ENCODE data around the gene GRIPAP1. TPM values are rescaled to one million over a fixed set of nuclear protein-coding genes. Genes with fewer than 3 reads are reported as not detected.

Gene GRIPAP1
- polyA plus RNA-seq, 3 donors, result 3.8 to 103 (median 10.7) TPM

GRCh38 chrX:48923771-48924170, 78.3 kb downstream of the GRIPAP1 start:
- Mint-ChIP-seq H3K9me3 (peaks cover 0 to 2% (median 0%) of the 10 kb centered on the region in 7 donors), H3K27ac (no peak overlapping the region), H3K27me3 (ENCODE audit: low read depth in 3 of 3) (peaks cover 0 to 6% (median 0%) of the 10 kb centered on the region in 3 donors), H3K4me1 (peaks cover 16% of the 10 kb centered on the region), H3K36me3 (peaks cover 42 to 59% of the 10 kb centered on the region in 2 donors), H3K4me3 (no peak overlapping the region)
- H3K27ac ChIP-seq (ENCODE audit: low read depth in 1 of 2, low read length in 2 of 2), result no peak overlapping the region
- peaks cover 9 to 10% of the 10 kb centered on the region in 2 donors for H3K4me1 ChIP-seq (ENCODE audit: control insufficient read depth in 1 of 2, insufficient read depth in 2 of 2, low read length in 2 of 2)
- DNase-seq, result no peak
- H3K4me3 ChIP-seq (replicated peaks in 1 of 3; ENCODE audit: low read depth in 2 of 3, low read length in 3 of 3), result no peak overlapping the region
- H3K27me3 ChIP-seq (ENCODE audit: control insufficient read depth in 2 of 2, insufficient read depth in 2 of 2, low read length in 2 of 2), result no peaks in the 10 kb centered on the region
- no peak overlapping the region for H3K9ac ChIP-seq (ENCODE audit: insufficient read depth, low read length, poor library complexity, severe bottlenecking)
- H3K79me2 ChIP-seq (ENCODE audit: insufficient read depth, low read length), result no peaks in the 10 kb centered on the region
- no peak overlapping the region for H2AFZ ChIP-seq (ENCODE audit: insufficient read depth, low read depth, low read length, poor library complexity, severe bottlenecking)
- no peak overlapping the region for H3K4me2 ChIP-seq (replicated peaks; ENCODE audit: extremely low read depth, low read length, poor library complexity, severe bottlenecking)
- intact Hi-C loops (cut with micrococcal nuclease), result no loop called here
- TF ChIP-seq CTCF (IDR thresholded peaks at IDR 0.05), result no peak
- peaks cover 7% of the 10 kb centered on the region for H4K20me1 ChIP-seq (ENCODE audit: insufficient read depth, low read length)
- no peaks in the 10 kb centered on the region for H3K9me3 ChIP-seq (replicated peaks in 1 of 2; ENCODE audit: control insufficient read depth in 1 of 2, insufficient read depth in 1 of 2, low read length in 2 of 2)
- WGBS (ENCODE audit: insufficient coverage), result 100% methylated on average over 3 of the region's 13 CpGs
- H3K36me3 ChIP-seq (replicated peaks in 1 of 2; ENCODE audit: control insufficient read depth in 1 of 2, insufficient read depth in 2 of 2, low read length in 2 of 2), result peaks cover 36 to 58% of the 10 kb centered on the region in 2 donors

Small RNAs within 50 kb of the gene (small RNA-seq; reads per million reads assigned to genes)
- gene RNU6-722P (ENCODE audit: insufficient read length, low read depth), result not detected

Other genes with a start within 250 kb of the GRIPAP1 start
- gene GLOD5, start 240.5 kb downstream of the GRIPAP1 start, polyA plus RNA-seq, result not detected
- gene GATA1, start 215.7 kb downstream of the GRIPAP1 start, polyA plus RNA-seq, result not detected
- gene HDAC6, start 200.2 kb downstream of the GRIPAP1 start, polyA plus RNA-seq, result 10 to 100 TPM; 12.7 to 67.0 (median 19.7) TPM
- gene ERAS, start 175.8 kb downstream of the GRIPAP1 start, polyA plus RNA-seq, result under 1 TPM in 1 of 3 donors, not detected in 2; 0.13 TPM
- not detected for gene PCSK1N, start 166.7 kb downstream of the GRIPAP1 start, polyA plus RNA-seq
- 10 to 100 TPM; 52.2 to 86.9 (median 86.8) TPM for gene TIMM17B, start 104.5 kb downstream of the GRIPAP1 start, polyA plus RNA-seq
- 100 to 1,000 TPM in 1 of 3 donors, 10 to 100 TPM in 2; 71.7 to 129 (median 78.3) TPM for gene PQBP1, start 104.3 kb downstream of the GRIPAP1 start, polyA plus RNA-seq
- 10 to 100 TPM; 14.3 to 21.6 (median 18.4) TPM for gene SLC35A2, start 90.6 kb downstream of the GRIPAP1 start, polyA plus RNA-seq
- 10 to 100 TPM in 1 of 3 donors, 1 to 10 TPM in 2; 6.7 to 39.4 (median 9.9) TPM for gene PIM2, start 83.2 kb downstream of the GRIPAP1 start, polyA plus RNA-seq
- gene OTUD5, start 44.7 kb downstream of the GRIPAP1 start, polyA plus RNA-seq, result 10 to 100 TPM in 2 of 3 donors, 1 to 10 TPM in 1; 8.4 to 75.0 (median 12.4) TPM
- 1 to 10 TPM in 1 of 3 donors, not detected in 2; 4.9 TPM for gene KCND1, start 30.4 kb downstream of the GRIPAP1 start, polyA plus RNA-seq
- 10 to 100 TPM; 12.8 to 41.2 (median 22.0) TPM for gene TFE3, start 41.1 kb upstream of the GRIPAP1 start, polyA plus RNA-seq
- under 1 TPM in 2 of 3 donors, not detected in 1; 0.11 to 0.89 TPM for gene CCDC120, start 56.7 kb upstream of the GRIPAP1 start, polyA plus RNA-seq
- gene PRAF2, start 71.7 kb upstream of the GRIPAP1 start, polyA plus RNA-seq, result 1 to 10 TPM; 4.1 to 7.9 (median 5.5) TPM
- gene WDR45, start 77.6 kb upstream of the GRIPAP1 start, polyA plus RNA-seq, result 100 to 1,000 TPM in 1 of 3 donors, 10 to 100 TPM in 2; 83.1 to 207 (median 83.8) TPM
- gene GPKOW, start 121.5 kb upstream of the GRIPAP1 start, polyA plus RNA-seq, result 10 to 100 TPM; 14.3 to 23.1 (median 18.1) TPM
- 1 to 10 TPM; 1.1 to 2.0 (median 1.5) TPM for gene MAGIX, start 160.5 kb upstream of the GRIPAP1 start, polyA plus RNA-seq
- gene PLP2, start 169.6 kb upstream of the GRIPAP1 start, polyA plus RNA-seq, result 100 to 1,000 TPM; 280 to 374 (median 330) TPM
- 10 to 100 TPM in 1 of 3 donors, 1 to 10 TPM in 2; 4.4 to 22.3 (median 5.4) TPM for gene PRICKLE3, start 184.1 kb upstream of the GRIPAP1 start, polyA plus RNA-seq
- under 1 TPM; 0.27 to 0.69 (median 0.68) TPM for gene SYP, start 197.9 kb upstream of the GRIPAP1 start, polyA plus RNA-seq
- under 1 TPM in 1 of 3 donors, not detected in 2; 0.73 TPM for gene CACNA1F, start 231.1 kb upstream of the GRIPAP1 start, polyA plus RNA-seq
- gene CCDC22, start 233.2 kb upstream of the GRIPAP1 start, polyA plus RNA-seq, result 10 to 100 TPM; 24.8 to 36.3 (median 36.2) TPM